Bronchial smooth muscle cell (primary cell): ENCODE measurements around the gene SLCO4C1. TPM values are rescaled to one million over a fixed set of nuclear protein-coding genes. Genes with fewer than 3 reads are reported as not detected.

Source experiments
- total RNA-seq: library from RNA; depleted of rRNA; stranded (reverse); fragments of >200 nt; gene quantifications from 2 replicates; pipeline ENCODE4 v1.2.1, GENCODE V29; 2014

The SLCO4C1 gene, protein sequence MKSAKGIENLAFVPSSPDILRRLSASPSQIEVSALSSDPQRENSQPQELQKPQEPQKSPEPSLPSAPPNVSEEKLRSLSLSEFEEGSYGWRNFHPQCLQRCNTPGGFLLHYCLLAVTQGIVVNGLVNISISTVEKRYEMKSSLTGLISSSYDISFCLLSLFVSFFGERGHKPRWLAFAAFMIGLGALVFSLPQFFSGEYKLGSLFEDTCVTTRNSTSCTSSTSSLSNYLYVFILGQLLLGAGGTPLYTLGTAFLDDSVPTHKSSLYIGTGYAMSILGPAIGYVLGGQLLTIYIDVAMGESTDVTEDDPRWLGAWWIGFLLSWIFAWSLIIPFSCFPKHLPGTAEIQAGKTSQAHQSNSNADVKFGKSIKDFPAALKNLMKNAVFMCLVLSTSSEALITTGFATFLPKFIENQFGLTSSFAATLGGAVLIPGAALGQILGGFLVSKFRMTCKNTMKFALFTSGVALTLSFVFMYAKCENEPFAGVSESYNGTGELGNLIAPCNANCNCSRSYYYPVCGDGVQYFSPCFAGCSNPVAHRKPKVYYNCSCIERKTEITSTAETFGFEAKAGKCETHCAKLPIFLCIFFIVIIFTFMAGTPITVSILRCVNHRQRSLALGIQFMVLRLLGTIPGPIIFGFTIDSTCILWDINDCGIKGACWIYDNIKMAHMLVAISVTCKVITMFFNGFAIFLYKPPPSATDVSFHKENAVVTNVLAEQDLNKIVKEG
- total RNA-seq: under 0.01 TPM in 1 of 2 replicates, not detected in the other

DNA sequence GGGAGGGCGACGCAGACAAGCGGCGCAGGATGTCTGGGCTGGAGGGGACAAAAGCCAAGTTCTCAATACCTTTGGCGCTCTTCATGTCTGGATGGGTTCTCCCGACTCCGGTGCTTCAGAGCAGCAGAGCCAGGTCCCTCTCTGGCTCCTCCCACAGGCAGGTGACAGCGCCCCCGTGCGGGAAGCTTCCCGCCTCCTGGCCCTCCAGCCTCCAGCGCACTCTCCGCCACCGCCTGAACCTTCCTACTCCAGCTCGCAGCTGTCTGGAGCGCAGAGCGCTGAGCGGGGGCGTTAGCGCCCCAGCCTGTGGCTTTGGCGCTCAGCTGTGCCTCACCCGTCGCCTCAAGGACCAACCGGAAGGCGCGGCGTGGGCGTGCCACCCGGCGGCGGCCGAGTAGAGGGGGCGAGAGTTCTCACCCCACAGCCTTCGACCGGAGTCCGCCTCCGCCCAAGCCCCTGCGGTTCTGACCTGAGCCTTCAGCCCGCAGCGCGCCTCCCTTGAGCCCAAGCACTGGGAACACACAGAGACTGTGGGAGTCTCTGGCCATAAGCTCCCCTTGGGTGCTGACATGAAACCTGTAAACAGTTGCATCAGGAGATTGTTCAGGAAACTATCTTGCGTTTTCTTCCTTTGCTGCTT, at the start of gene SLCO4C1:
TSS of gene SLCO4C1 (minus strand) at position 107 of the 640 bp plus-strand sequence. CDS start at position 85, 22 bp downstream.

Other genes starting within 250 kb of the SLCO4C1 start
- gene SLCO6A1, start 202.7 kb upstream of the SLCO4C1 start, total RNA-seq: not detected in 2 replicates